Body of pancreas (tissue), 4 donors: ENCODE measurements around the gene PDE7B.

ENCODE experiments used
- CTCF ChIP-seq, 7 experiments: fragments of 450-650 bp in 4 of 7; fragments of 200-600 bp in 3 of 7; sonication (generic) in 3 of 7; IDR thresholded peaks; one replicate each; pipeline ENCODE4 v1.5.1; 2016 to 2019; ENCODE audit warnings: antibody characterized with exemption in 7 of 7
- POLR2A ChIP-seq, 3 donors: fragments of 450-650 bp; IDR thresholded peaks; one replicate each; pipeline ENCODE4 v1.6.1; 2016; ENCODE audit warnings: antibody characterized with exemption in 3 of 3, mild to moderate bottlenecking in 2 of 3

DNA sequence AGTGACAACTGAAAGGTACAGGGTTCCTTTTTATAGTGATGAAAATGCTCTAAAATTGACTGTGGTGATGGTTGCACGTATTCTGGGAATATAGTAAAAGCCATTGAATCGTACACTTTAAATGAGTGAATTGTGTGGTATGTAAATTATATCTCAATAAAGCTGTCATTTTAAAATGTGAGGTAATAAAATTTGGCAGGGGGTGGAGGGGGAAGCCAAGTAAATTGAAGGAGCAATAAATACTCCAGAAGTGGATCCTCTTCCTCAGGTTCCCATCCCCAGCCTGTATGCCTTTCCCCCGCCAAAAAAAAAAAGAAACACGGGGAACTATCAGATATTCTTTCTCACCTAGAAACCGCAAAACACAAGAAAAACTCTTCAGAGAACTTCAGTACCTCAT, 237.2 kb downstream of the PDE7B start:
- TF ChIP-seq CTCF (IDR thresholded peaks at IDR 0.05) (no peak), POLR2A (IDR thresholded peaks at IDR 0.05) (no peak)
